PFSK-1 (cell line): Measurements from ENCODE around the gene ZDHHC12. TPM values are rescaled to one million over a fixed set of nuclear protein-coding genes. Genes with fewer than 3 reads are reported as not detected.

Experiments used
- FOXP2 ChIP-seq: optimal IDR thresholded peaks from 2 replicates; pipeline ENCODE3; 2011; ENCODE audit warnings: borderline replicate concordance, control low read depth, inconsistent platforms; ENCODE audit not compliant: insufficient read depth; ENCODE audit errors: extremely low read length, extremely low read depth
- POLR2AphosphoS5 ChIP-seq: IDR thresholded peaks from 2 replicates; pipeline ENCODE4 v1.6.1; 2012; ENCODE audit warnings: low read depth, mild to moderate bottlenecking, control low read depth, low read length, moderate library complexity
- REST ChIP-seq, 2 experiments: IDR thresholded peaks; 2 replicates each; pipeline versions ENCODE4 v1.6.1 to v1.8.0; 2011 to 2012; ENCODE audit warnings: low read depth in 2 of 2, low read length in 2 of 2, control low read depth in 1 of 2, inconsistent platforms in 1 of 2, mild to moderate bottlenecking in 1 of 2, moderate library complexity in 1 of 2; ENCODE audit not compliant: insufficient read depth in 1 of 2
- SIN3A ChIP-seq: IDR thresholded peaks from 2 replicates; pipeline ENCODE4 v1.6.1; 2012; ENCODE audit warnings: mild to moderate bottlenecking, low read length, moderate library complexity, borderline replicate concordance; ENCODE audit not compliant: insufficient read depth
- TAF1 ChIP-seq: IDR thresholded peaks from 2 replicates; pipeline ENCODE4 v1.6.1; 2012; ENCODE audit warnings: low read length, control low read depth, borderline replicate concordance; ENCODE audit not compliant: insufficient read depth
- polyA plus RNA-seq: library from polyadenylated mRNA; unstranded; fragments of >200 nt; gene quantifications from one replicate; pipeline ENCODE4 v1.2.1, GENCODE V29; 2012; ENCODE audit warnings: low read depth, missing spikeins; ENCODE audit not compliant: insufficient read length

The ZDHHC12 gene, protein sequence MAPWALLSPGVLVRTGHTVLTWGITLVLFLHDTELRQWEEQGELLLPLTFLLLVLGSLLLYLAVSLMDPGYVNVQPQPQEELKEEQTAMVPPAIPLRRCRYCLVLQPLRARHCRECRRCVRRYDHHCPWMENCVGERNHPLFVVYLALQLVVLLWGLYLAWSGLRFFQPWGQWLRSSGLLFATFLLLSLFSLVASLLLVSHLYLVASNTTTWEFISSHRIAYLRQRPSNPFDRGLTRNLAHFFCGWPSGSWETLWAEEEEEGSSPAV
- 31.4 TPM for polyA plus RNA-seq

- no peak for TF ChIP-seq FOXP2
- no peak for TF ChIP-seq SIN3A
- peak; percentile 74 for TF ChIP-seq POLR2AphosphoS5
- no peak for TF ChIP-seq REST (IDR thresholded peaks at IDR 0.05; ENCODE audit: insufficient read depth in 1 of 2, low read depth in 2 of 2, low read length in 2 of 2)
- TF ChIP-seq TAF1: peak; percentile 70; the same call in 1 of the 2 replicates
These were observed at the start of gene ZDHHC12 for GRCh38 chr9:128723866-128724743. Gene ZDHHC12, minus strand, starts transcription at chr9:128724127. Its CDS starts 34 bp downstream, at chr9:128724093.

GRCh38 chr9:128773049-128773448, 49.1 kb upstream of the ZDHHC12 start:
- TF ChIP-seq TAF1 (no peak), REST (IDR thresholded peaks at IDR 0.05; ENCODE audit: insufficient read depth in 1 of 2, low read depth in 2 of 2, low read length in 2 of 2) (no peak), POLR2AphosphoS5 (no peak), FOXP2 (no peak), SIN3A (no peak)

GRCh38 chr9:128771745-128772519, 48.0 kb upstream of the ZDHHC12 start, which contains the start of gene ZER1:
Gene ZER1, minus strand, starts transcription at chr9:128771927. Its CDS starts 16,362 bp downstream, at chr9:128755565.
- TF ChIP-seq SIN3A (0 out of 2 replicates have a peak, but pooled peaks have one; percentile 55), POLR2AphosphoS5 (peak; percentile 72), TAF1 (peak; percentile 86), REST (IDR thresholded peaks at IDR 0.05; ENCODE audit: insufficient read depth in 1 of 2, low read depth in 2 of 2, low read length in 2 of 2) (peak in 1 of 2 experiments; percentile 52; a peak in 1 of 4 replicates), FOXP2 (peak; percentile 98)

DNA sequence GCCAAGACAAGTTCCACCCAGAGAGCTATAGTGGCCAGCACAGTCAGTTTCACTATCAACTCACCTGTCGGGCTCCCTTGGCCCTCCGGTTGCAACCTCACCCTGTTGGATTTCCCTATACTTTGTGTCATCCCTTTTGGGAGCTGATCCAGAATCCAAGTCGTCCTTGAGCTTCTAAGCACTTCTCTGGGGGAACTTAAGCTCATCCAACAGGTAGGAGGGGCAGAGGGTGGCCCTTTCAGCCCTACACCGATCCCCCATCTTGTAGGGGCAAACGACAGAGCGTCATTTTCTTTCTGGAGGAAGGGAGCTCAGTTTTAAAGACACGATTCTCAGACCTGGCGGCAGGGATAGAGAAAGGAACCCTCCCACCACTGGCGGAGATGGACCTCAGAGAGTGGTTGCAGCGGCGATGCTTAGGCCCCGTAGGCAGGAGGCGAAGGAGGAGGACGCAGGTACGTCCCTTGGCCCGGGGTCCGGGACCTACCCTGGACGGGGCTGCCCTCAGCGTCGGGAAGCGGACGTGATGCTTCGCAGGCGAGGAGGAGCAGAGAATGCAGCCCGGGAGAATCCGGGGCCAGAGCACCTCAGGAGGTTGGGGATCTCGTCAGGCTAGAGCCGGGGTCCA, 47.3 kb upstream of the ZDHHC12 start:
- TF ChIP-seq TAF1: no peak
- TF ChIP-seq FOXP2: no peak
- TF ChIP-seq POLR2AphosphoS5: no peak
- TF ChIP-seq REST (IDR thresholded peaks at IDR 0.05; ENCODE audit: insufficient read depth in 1 of 2, low read depth in 2 of 2, low read length in 2 of 2): no peak
- no peak for TF ChIP-seq SIN3A
